Astrocyte (in vitro differentiated cells and primary cell): ENCODE data around the gene FMN1. TPM values are rescaled to one million over a fixed set of nuclear protein-coding genes. Genes with fewer than 3 reads are reported as not detected.

ENCODE experiments used
- DNase-seq: peaks from one replicate; pipeline ENCODE4 v3.0.0-alpha.2; 2010; ENCODE audit warnings: low read depth
- FAIRE-seq: peaks from 2 replicates; lab custom pipeline; 2011; peaks lifted over from hg19 to GRCh38; lab: Jason Lieb, UNC
- H2AFZ ChIP-seq: 2 replicates; pipeline ENCODE4 v1.6.0; 2012; ENCODE audit warnings: low read depth, low read length, inconsistent platforms
- H3K27ac ChIP-seq: 2 replicates; pipeline ENCODE4 v1.5.1; 2011; ENCODE audit warnings: low read depth, low read length, inconsistent platforms
- H3K27me3 ChIP-seq: 2 replicates; pipeline ENCODE4 v1.6.0; 2011; ENCODE audit warnings: low read length, inconsistent platforms; ENCODE audit not compliant: insufficient read depth
- H3K36me3 ChIP-seq: 2 replicates; pipeline ENCODE4 v1.5.1; 2011; ENCODE audit warnings: low read length, inconsistent platforms; ENCODE audit not compliant: insufficient read depth
- H3K4me1 ChIP-seq: 2 replicates; pipeline ENCODE4 v1.5.1; 2011; ENCODE audit warnings: low read length, inconsistent platforms; ENCODE audit not compliant: insufficient read depth
- H3K4me2 ChIP-seq: 2 replicates; pipeline ENCODE4 v1.6.0; 2012; ENCODE audit warnings: low read length, inconsistent platforms
- H3K4me3 ChIP-seq: 2 replicates; pipeline ENCODE4 v1.5.1; 2011; ENCODE audit warnings: low read depth, mild to moderate bottlenecking, low read length, inconsistent platforms; ENCODE audit not compliant: insufficient read depth
- H3K79me2 ChIP-seq: 2 replicates; pipeline ENCODE4 v1.6.0; 2012; ENCODE audit warnings: mild to moderate bottlenecking, low read length, inconsistent platforms; ENCODE audit not compliant: insufficient read depth
- H3K9ac ChIP-seq: 2 replicates; pipeline ENCODE4 v1.6.0; 2012; ENCODE audit warnings: mild to moderate bottlenecking, low read length, inconsistent platforms
- H3K9me3 ChIP-seq: 2 replicates; pipeline ENCODE4 v1.5.1; 2012; ENCODE audit warnings: low read depth, mild to moderate bottlenecking, low read length, inconsistent platforms; ENCODE audit not compliant: insufficient read depth
- H4K20me1 ChIP-seq: 2 replicates; pipeline ENCODE4 v1.6.0; 2012; ENCODE audit warnings: low read length, inconsistent platforms; ENCODE audit not compliant: insufficient read depth
- H3K27ac Mint-ChIP-seq: one replicate; pipeline ENCODE4 v1.8.0; 2021; ENCODE audit warnings: mild to moderate bottlenecking, mixed read lengths; ENCODE audit not compliant: unreplicated experiment
- H3K27me3 Mint-ChIP-seq: one replicate; pipeline ENCODE4 v1.8.0; 2021; ENCODE audit warnings: low read depth, mixed read lengths; ENCODE audit not compliant: unreplicated experiment
- H3K36me3 Mint-ChIP-seq: one replicate; pipeline ENCODE4 v1.8.0; 2021; ENCODE audit warnings: low read depth, mixed read lengths; ENCODE audit not compliant: unreplicated experiment
- H3K4me1 Mint-ChIP-seq: one replicate; pipeline ENCODE4 v1.8.0; 2021; ENCODE audit warnings: low read depth, mixed read lengths; ENCODE audit not compliant: unreplicated experiment
- H3K4me3 Mint-ChIP-seq: one replicate; pipeline ENCODE4 v1.8.0; 2021; ENCODE audit warnings: mild to moderate bottlenecking, moderate library complexity, mixed read lengths; ENCODE audit not compliant: unreplicated experiment
- H3K9me3 Mint-ChIP-seq: one replicate; pipeline ENCODE4 v1.8.0; 2021; ENCODE audit warnings: mild to moderate bottlenecking, mixed read lengths; ENCODE audit not compliant: unreplicated experiment
- CTCF ChIP-seq: IDR thresholded peaks from 2 replicates; pipeline ENCODE4 v1.5.1; 2011; ENCODE audit warnings: low read depth, mild to moderate bottlenecking, inconsistent platforms, low read length, moderate library complexity; ENCODE audit not compliant: insufficient read depth
- EZH2 ChIP-seq: IDR thresholded peaks from 2 replicates; pipeline ENCODE4 v1.6.1; 2012; ENCODE audit warnings: mild to moderate bottlenecking, low read length, inconsistent platforms; ENCODE audit not compliant: insufficient read depth
- total RNA-seq: library from RNA; stranded (reverse); gene quantifications from 2 replicates; pipeline ENCODE4 v1.2.1, GENCODE V29; 2021

The FMN1 gene
- total RNA-seq, 1 donor from 2014 or later, result 5.3 TPM

GRCh38 chr15:32881528-32881927, 313.0 kb downstream of the FMN1 start:
- Mint-ChIP-seq H3K27ac (no peak overlapping the region), H3K36me3 (peaks cover 4% of the 10 kb centered on the region), H3K4me1 (peaks cover 15% of the 10 kb centered on the region), H3K27me3 (no peaks in the 10 kb centered on the region), H3K9me3 (peaks cover 2% of the 10 kb centered on the region), H3K4me3 (no peak overlapping the region)
- no peak for FAIRE-seq
- H4K20me1 ChIP-seq, result no peaks in the 10 kb centered on the region
- no peak overlapping the region for H3K9ac ChIP-seq
- no peak overlapping the region for H3K4me3 ChIP-seq
- H3K27ac ChIP-seq, result no peak overlapping the region
- H3K27me3 ChIP-seq, result no peaks in the 10 kb centered on the region
- H2AFZ ChIP-seq, result no peak overlapping the region
- H3K4me2 ChIP-seq, result no peak overlapping the region
- H3K79me2 ChIP-seq, result no peaks in the 10 kb centered on the region
- no peaks in the 10 kb centered on the region for H3K9me3 ChIP-seq
- no peak for DNase-seq
- H3K36me3 ChIP-seq, result no peaks in the 10 kb centered on the region
- TF ChIP-seq EZH2 (no peak), CTCF (no peak)
- H3K4me1 ChIP-seq, result peaks cover 10% of the 10 kb centered on the region

- H3K4me2 ChIP-seq, result no peak overlapping the region
- H3K27ac Mint-ChIP-seq, result no peak overlapping the region
- TF ChIP-seq EZH2, result no peak
- TF ChIP-seq CTCF, result no peak
- H3K4me1 ChIP-seq, result peaks cover 10% of the 10 kb centered on the region
- peaks cover 2% of the 10 kb centered on the region for H3K9me3 Mint-ChIP-seq
- no peak for FAIRE-seq
- H4K20me1 ChIP-seq, result no peaks in the 10 kb centered on the region
- H3K36me3 ChIP-seq, result no peaks in the 10 kb centered on the region
- peaks cover 15% of the 10 kb centered on the region for H3K4me1 Mint-ChIP-seq
- no peaks in the 10 kb centered on the region for H3K9me3 ChIP-seq
- no peak overlapping the region for H3K4me3 Mint-ChIP-seq
- H3K36me3 Mint-ChIP-seq, result peaks cover 4% of the 10 kb centered on the region
- DNase-seq, result no peak
- no peaks in the 10 kb centered on the region for H3K79me2 ChIP-seq
- H3K9ac ChIP-seq, result no peak overlapping the region
- no peaks in the 10 kb centered on the region for H3K27me3 ChIP-seq
- no peak overlapping the region for H2AFZ ChIP-seq
- H3K27me3 Mint-ChIP-seq, result no peaks in the 10 kb centered on the region
- no peak overlapping the region for H3K4me3 ChIP-seq
- no peak overlapping the region for H3K27ac ChIP-seq
These were observed 313.9 kb downstream of the FMN1 start for GRCh38 chr15:32880642-32881041.

GRCh38 chr15:32879980-32880379, 314.5 kb downstream of the FMN1 start:
- Histone ChIP-seq H3K4me1 (peaks cover 10% of the 10 kb centered on the region), H3K4me3 (no peak overlapping the region), H3K27me3 (no peaks in the 10 kb centered on the region), H2AFZ (no peak overlapping the region), H3K9ac (no peak overlapping the region), H3K36me3 (no peaks in the 10 kb centered on the region), H4K20me1 (no peaks in the 10 kb centered on the region), H3K79me2 (no peaks in the 10 kb centered on the region), H3K4me2 (no peak overlapping the region), H3K9me3 (no peaks in the 10 kb centered on the region), H3K27ac (no peak overlapping the region)
- Mint-ChIP-seq H3K4me3 (no peak overlapping the region), H3K4me1 (peaks cover 15% of the 10 kb centered on the region), H3K27ac (no peak overlapping the region), H3K27me3 (no peaks in the 10 kb centered on the region), H3K9me3 (peaks cover 2% of the 10 kb centered on the region), H3K36me3 (peaks cover 4% of the 10 kb centered on the region)
- DNase-seq, result no peak
- TF ChIP-seq CTCF (no peak), EZH2 (no peak)
- FAIRE-seq, result no peak
